BE2C (cell line): Measurements from ENCODE around the gene CRMP1.
"Not testable (repeated sequence)": the region's sequence is repeated elsewhere in the genome, so short reads cannot be mapped to it uniquely, and the experiment has no call there.

ENCODE experiments used
- DNase-seq: peaks from one replicate; pipeline ENCODE4 v3.0.0-alpha.2; 2020
- H3K27me3 ChIP-seq: fragments of 250-450 bp; sonication (Bioruptor Pico); 2 replicates; pipeline ENCODE4 v1.5.1; 2020; ENCODE audit warnings: mild to moderate bottlenecking
- H3K36me3 ChIP-seq: fragments of 250-450 bp; sonication (Bioruptor Pico); 2 replicates; pipeline ENCODE4 v1.5.1; 2020; ENCODE audit warnings: mild to moderate bottlenecking
- H3K4me1 ChIP-seq: fragments of 250-450 bp; sonication (Bioruptor Pico); 2 replicates; pipeline ENCODE4 v1.5.1; 2020
- H3K4me3 ChIP-seq: 2 replicates; pipeline ENCODE4 v1.5.1; 2011; ENCODE audit warnings: low read depth, low read length
- H3K9me3 ChIP-seq: fragments of 250-450 bp; sonication (Bioruptor Pico); 2 replicates; pipeline ENCODE4 v1.5.1; 2020
- CTCF ChIP-seq: IDR thresholded peaks from 2 replicates; pipeline ENCODE4 v1.5.1; 2012; ENCODE audit warnings: mild to moderate bottlenecking, low read depth, low read length

The CRMP1 gene

GRCh38 chr4:5865896-5866599 is 26.8 kb downstream of the CRMP1 start:
- no peak for DNase-seq
- no peaks in the 10 kb centered on the region for H3K9me3 ChIP-seq
- H3K4me1 ChIP-seq = peaks cover 6% of the 10 kb centered on the region
- no peak for TF ChIP-seq CTCF
- H3K27me3 ChIP-seq = no peaks in the 10 kb centered on the region
- no peak overlapping the region for H3K4me3 ChIP-seq
- H3K36me3 ChIP-seq = peaks cover 69% of the 10 kb centered on the region

DNA sequence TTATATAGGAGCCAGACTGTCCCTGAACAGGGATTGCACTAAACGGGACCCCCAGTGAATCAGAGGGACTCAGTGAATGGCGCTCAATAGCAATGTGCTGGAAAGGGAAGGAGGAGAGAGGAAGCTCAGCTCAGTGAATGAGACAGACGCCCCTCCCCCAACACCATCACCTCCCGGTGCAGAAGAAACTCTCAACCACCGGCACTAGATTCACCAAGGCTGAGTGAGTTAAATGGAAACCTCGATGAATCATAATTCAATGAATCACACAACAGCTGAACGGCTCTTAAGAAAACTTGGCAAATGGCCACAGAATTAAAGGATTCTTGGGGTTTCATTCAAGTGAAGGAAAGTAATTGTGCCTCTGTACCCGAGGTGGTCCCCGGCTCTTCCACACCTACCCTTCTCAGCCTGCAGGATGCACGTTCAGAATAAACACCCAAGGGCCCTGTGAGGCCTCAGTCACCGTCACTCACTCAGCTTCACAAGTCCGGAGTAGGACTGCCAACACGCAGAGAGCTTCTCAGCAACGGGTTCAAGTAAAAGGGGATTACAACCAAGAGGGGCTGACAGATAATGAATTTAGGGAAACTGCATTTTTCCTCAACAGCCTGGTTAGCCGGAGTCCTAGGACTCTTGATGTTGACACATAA is 29.3 kb downstream of the CRMP1 start:
- no peak overlapping the region for H3K4me3 ChIP-seq
- no peaks in the 10 kb centered on the region for H3K9me3 ChIP-seq
- DNase-seq = no peak
- H3K27me3 ChIP-seq = no peaks in the 10 kb centered on the region
- H3K36me3 ChIP-seq = peaks cover 78% of the 10 kb centered on the region
- H3K4me1 ChIP-seq = peaks cover 6% of the 10 kb centered on the region
- TF ChIP-seq CTCF = no peak

DNA sequence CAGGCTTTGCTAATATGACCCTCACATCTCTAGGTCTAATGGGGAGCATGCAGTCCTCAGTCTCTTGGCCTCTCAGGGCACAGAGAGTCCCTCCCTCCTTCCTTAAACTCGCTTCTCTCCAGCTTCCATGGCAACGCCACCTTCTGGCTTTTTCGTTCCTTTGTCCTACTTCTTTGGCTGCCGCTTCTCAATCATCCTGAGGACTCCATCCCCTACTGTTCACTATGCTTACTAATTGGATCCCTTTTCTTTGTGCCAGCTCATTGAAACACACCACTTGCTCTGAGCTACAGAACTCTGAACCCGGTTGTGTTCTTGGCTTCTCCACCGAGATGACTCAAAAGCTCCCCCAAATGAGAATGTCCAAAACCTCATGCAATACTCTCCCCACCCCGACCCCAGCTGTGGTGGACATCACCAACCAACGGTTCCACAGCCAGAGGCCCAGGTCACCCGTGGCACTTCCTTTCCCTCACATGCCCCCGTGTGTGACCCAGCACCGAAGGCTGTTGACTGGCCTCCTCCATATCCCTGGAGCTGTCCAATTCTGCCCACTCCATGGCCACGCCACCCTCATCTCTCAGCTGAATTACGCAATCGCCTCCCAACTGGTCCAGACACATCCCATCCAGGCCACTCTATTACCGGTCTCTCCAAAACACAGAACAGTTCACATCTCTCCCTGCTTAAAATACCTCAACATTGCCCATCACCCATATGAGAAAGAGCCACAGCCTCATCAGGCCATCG is 34.7 kb downstream of the CRMP1 start:
- H3K4me3 ChIP-seq = no peak overlapping the region
- TF ChIP-seq CTCF = no peak
- H3K36me3 ChIP-seq = peaks cover 88% of the 10 kb centered on the region
- no peak for DNase-seq
- H3K9me3 ChIP-seq = no peaks in the 10 kb centered on the region
- H3K4me1 ChIP-seq = no peaks in the 10 kb centered on the region
- H3K27me3 ChIP-seq = no peaks in the 10 kb centered on the region

- Histone ChIP-seq H3K4me1 (no peaks in the 10 kb centered on the region), H3K4me3 (no peak overlapping the region), H3K27me3 (no peaks in the 10 kb centered on the region), H3K9me3 (no peaks in the 10 kb centered on the region), H3K36me3 (peaks cover 90% of the 10 kb centered on the region)
- no peak for TF ChIP-seq CTCF
- no peak for DNase-seq
Observed at GRCh38 chr4:5857199-5857598, 35.7 kb downstream of the CRMP1 start.

- H3K4me1 ChIP-seq, H3K9me3 ChIP-seq, H3K27me3 ChIP-seq, H3K4me3 ChIP-seq, DNase-seq: not testable (repeated sequence)
- H3K36me3 ChIP-seq = peaks cover 90% of the 10 kb centered on the region
Observed at GRCh38 chr4:5856362-5856761, 36.5 kb downstream of the CRMP1 start.

DNA sequence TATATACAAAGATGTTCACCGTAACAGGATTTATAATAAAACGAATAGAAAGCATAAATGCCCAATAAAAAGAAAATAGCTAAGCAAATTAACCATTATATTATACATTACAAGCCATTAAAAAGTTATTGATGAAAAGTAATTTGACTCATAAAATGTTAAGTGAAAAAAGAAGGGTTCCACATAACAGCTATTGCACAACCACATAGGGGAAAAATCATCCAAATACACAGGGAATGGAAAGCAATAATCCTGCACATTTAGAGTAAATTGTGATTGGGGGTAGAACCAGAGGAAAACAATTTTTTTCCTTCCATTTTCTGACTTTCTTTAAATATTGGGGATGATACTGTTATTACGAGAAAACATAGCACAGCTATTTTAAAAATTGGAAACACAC is 38.0 kb downstream of the CRMP1 start:
- no peak for DNase-seq

More for the DNA sequence above, 38.0 kb downstream of the CRMP1 start:
- Histone ChIP-seq H3K36me3 (peaks cover 90% of the 10 kb centered on the region), H3K4me1 (no peaks in the 10 kb centered on the region), H3K9me3 (no peaks in the 10 kb centered on the region), H3K4me3 (no peak overlapping the region), H3K27me3 (no peaks in the 10 kb centered on the region)
- TF ChIP-seq CTCF = no peak
